ENCODE data around the gene TGFB1. TPM values are rescaled to one million over a fixed set of nuclear protein-coding genes. Genes with fewer than 3 reads are reported as not detected.
"Not testable (repeated sequence)": the region's sequence is repeated elsewhere in the genome, so short reads cannot be mapped to it uniquely, and the experiment has no call there.

TGFB1 gene
- total and polyA plus RNA-seq, 7 donors: 2.8 to 10.8 (median 9.5) TPM

DNA sequence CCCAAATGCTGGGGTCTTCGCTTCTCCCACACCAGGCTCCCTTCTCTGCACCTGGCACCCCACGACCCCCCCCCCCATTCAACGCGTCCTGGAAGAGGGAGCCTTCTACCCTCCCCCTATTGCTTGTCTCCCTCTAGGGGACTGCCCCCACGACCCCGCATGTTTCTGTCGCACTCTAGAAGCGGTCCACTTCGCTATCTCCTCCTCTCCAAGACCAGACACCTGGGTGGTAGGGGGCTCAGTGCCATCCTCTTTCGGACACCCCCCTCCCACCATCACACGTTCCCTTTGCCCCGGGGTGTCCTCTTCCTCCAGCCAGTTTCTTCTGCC, 1.5 kb downstream of the TGFB1 start:
- TF ChIP-seq, protein P1, sequence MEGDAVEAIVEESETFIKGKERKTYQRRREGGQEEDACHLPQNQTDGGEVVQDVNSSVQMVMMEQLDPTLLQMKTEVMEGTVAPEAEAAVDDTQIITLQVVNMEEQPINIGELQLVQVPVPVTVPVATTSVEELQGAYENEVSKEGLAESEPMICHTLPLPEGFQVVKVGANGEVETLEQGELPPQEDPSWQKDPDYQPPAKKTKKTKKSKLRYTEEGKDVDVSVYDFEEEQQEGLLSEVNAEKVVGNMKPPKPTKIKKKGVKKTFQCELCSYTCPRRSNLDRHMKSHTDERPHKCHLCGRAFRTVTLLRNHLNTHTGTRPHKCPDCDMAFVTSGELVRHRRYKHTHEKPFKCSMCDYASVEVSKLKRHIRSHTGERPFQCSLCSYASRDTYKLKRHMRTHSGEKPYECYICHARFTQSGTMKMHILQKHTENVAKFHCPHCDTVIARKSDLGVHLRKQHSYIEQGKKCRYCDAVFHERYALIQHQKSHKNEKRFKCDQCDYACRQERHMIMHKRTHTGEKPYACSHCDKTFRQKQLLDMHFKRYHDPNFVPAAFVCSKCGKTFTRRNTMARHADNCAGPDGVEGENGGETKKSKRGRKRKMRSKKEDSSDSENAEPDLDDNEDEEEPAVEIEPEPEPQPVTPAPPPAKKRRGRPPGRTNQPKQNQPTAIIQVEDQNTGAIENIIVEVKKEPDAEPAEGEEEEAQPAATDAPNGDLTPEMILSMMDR (IDR thresholded peaks at IDR 0.05): no peak
- 0 to 1% (median 1%) methylated on average over 12 of the region's 12 CpGs for WGBS, 3 donors
- Histone ChIP-seq H3K4me3 (peak overlapping the region; percentile 69), H3K36me3 (ENCODE audit: insufficient read depth in 1 of 2, low read depth in 1 of 2) (no peaks in the 10 kb centered on the region), H3K4me1 (peaks cover 3% of the 10 kb centered on the region), H3K9me3 (no peaks in the 10 kb centered on the region), H3K27ac (no peak overlapping the region), H3K27me3 (ENCODE audit: insufficient read depth in 3 of 3, low read length in 2 of 3) (peaks cover 0 to 38% (median 0%) of the 10 kb centered on the region in 3 donors)
- intact Hi-C loops (cut with DNase I): loop anchor here in 1 of 2 donors (5.0 kb wide), 1 partner anchor 35 kb away; no protein-coding TSS in a partner anchor
- ATAC-seq: no peak
- peak in 1 of 2 donors; percentile 15 for DNase-seq

DNA sequence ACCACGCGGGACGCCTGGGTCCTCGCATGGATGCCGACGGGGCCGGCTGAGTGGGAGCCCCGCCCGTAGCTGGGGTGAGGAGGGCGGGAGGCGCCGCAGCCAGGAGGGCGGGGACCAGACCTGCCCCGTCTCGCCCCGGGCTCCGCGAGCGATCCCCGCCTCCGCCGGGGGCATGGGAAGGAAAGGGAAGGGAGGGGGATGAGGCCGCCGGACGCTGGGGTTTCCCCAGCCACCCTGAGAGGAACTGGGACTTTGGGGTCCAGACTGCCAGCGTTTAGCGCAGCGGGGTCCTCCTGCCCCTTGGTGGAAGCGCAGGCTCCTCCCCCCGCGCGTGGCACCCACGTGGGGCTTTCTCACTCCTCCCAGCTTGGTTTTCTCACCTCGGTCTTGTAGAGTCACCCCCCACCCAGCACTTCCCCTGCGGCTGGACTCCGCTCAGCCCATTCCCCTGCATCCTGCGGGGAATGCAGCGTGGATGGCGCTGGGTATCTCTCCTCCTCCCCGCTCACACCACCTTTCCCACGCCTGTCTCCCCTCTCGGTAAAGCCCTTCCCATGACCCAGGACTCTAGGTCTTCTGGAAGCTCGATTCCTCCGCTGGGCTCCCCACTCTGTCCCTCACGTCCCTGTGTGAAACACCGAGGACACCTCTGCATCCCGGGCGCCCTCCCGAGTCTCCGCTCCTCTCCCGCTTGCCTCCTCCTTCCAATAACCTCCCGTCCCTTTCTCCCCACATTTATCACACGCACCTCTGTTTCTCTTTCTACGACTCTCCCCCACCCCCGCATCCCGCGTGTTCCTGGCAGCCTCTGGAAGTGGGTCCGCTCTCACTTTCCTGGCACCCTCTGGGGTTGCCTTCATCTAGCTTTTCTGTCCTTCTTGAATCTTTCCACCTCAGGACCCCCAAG, 2.1 kb downstream of the TGFB1 start:
- Histone ChIP-seq H3K27me3 (ENCODE audit: insufficient read depth in 3 of 3, low read length in 2 of 3) (peaks cover 0 to 38% (median 0%) of the 10 kb centered on the region in 3 donors), H3K27ac (no peak overlapping the region), H3K9me3 (no peaks in the 10 kb centered on the region), H3K4me3 (peak overlapping the region; percentile 69), H3K4me1 (peaks cover 3% of the 10 kb centered on the region), H3K36me3 (ENCODE audit: insufficient read depth in 1 of 2, low read depth in 1 of 2) (no peaks in the 10 kb centered on the region)
- ATAC-seq: peak; percentile 20 to 53 (median 34)
- peak; percentile 70 to 77 for DNase-seq
- intact Hi-C loops (cut with DNase I): loop anchor here in 1 of 2 donors (5.0 kb wide), 1 partner anchor 34 kb away; no protein-coding TSS in a partner anchor
- WGBS, 3 donors: 1% methylated on average over 42 to 58 of the region's 58 CpGs
- TF ChIP-seq, protein P1 (IDR thresholded peaks at IDR 0.05): no peak

DNA sequence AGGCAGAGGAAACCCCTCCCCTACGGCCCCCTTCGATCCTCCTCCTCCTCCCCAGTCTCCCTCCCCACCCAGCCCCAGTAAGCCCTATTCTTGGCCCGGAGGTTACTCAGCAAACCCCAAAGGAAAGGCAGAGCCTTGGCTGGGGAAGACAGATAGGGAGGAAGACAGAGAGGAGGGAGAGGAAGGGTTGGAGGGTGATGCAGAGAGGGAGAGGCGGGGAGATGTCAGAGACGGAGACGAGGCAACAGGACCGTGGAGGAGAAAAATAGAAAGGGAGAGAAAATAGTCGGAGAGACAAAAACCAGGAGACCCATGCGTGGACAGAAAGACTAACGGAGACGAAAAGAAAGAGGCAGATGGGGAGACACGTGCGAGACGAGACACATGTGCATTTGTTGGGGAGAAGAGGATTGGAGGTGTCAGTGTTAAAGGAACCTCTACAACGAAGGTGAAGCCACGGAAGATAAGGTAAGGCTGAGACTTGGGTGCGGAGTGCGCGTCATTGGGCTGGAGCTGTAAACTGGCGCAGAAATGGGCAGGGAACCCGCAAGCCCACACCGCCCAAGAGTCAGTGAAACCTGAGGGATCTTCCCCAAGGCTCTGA, 2.9 kb downstream of the TGFB1 start:
- intact Hi-C loops (cut with DNase I): loop anchor here in 1 of 2 donors (5.0 kb wide), 1 partner anchor 34 kb away; no protein-coding TSS in a partner anchor
- Histone ChIP-seq H3K4me1 (peaks cover 3% of the 10 kb centered on the region), H3K4me3 (peak overlapping the region; percentile 69), H3K27ac (no peak overlapping the region), H3K27me3 (ENCODE audit: insufficient read depth in 3 of 3, low read length in 2 of 3) (peaks cover 0 to 38% (median 0%) of the 10 kb centered on the region in 3 donors), H3K9me3 (no peaks in the 10 kb centered on the region), H3K36me3 (ENCODE audit: insufficient read depth in 1 of 2, low read depth in 1 of 2) (peaks cover 0 to 4% of the 10 kb centered on the region in 2 donors)
- TF ChIP-seq, protein P1 (IDR thresholded peaks at IDR 0.05): no peak
- 7 to 13% (median 9%) methylated on average over 22 of the region's 22 CpGs for WGBS, 3 donors
- ATAC-seq: no peak
- DNase-seq: no peak

DNA sequence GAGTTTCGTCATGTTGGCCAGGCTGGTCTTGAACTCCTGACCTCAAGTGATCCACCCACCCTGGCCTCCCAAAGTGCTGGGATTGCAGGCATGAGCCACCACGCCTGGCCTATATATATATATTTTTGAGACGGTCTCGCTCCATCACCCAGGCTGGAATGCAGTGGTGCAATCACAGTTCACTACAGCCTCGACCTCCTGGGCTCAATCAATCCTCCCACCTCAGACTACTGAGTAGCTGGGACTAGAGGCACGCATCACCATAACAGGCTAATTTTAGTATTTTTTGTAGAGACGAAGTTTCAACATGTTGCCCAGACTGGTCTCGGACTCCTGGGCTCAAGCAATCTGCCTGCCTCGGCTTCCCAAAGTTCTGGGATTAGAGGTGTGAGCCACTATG, 6.8 kb downstream of the TGFB1 start:
- H3K4me1 ChIP-seq; H3K36me3 ChIP-seq (ENCODE audit: insufficient read depth in 1 of 2, low read depth in 1 of 2); intact Hi-C loops (cut with DNase I); H3K4me3 ChIP-seq; H3K9me3 ChIP-seq; H3K27ac ChIP-seq; ATAC-seq; DNase-seq: not testable (repeated sequence)
- peaks cover 0 to 18% (median 0%) of the 10 kb centered on the region in 3 donors for H3K27me3 ChIP-seq (ENCODE audit: insufficient read depth in 3 of 3, low read length in 2 of 3)
- 87 to 93% (median 91%) methylated on average over 9 of the region's 9 CpGs for WGBS, 3 donors

DNA sequence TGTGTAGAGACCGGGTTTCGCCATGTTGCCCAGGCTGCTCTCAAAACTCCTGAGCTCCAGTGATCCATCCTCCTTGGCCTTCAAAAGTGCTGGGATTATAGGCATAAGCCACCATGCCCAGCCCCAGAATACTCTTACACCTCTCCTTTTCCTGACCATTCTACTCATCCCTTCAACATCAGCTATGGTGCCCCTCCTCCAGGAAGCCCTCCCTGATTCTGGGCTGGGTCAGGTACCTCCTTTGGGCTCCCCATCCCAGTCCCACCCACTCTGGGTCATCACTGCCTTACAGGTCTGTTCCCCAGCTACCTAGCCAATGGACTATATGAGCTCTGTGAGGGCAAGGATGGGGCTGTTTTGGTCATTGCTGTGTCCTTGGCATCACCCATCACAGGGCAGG, 9.6 kb downstream of the TGFB1 start:
- Histone ChIP-seq H3K4me3 (no peak overlapping the region), H3K27ac (no peak overlapping the region), H3K27me3 (ENCODE audit: insufficient read depth in 3 of 3, low read length in 2 of 3) (no peaks in the 10 kb centered on the region), H3K4me1 (no peaks in the 10 kb centered on the region), H3K9me3 (no peaks in the 10 kb centered on the region), H3K36me3 (ENCODE audit: insufficient read depth in 1 of 2, low read depth in 1 of 2) (peaks cover 0 to 6% of the 10 kb centered on the region in 2 donors)
- intact Hi-C loops (cut with DNase I): no loop called here
- no peak for DNase-seq
- 90 to 100% (median 99%) methylated on average over 2 of the region's 2 CpGs for WGBS, 3 donors
- no peak for ATAC-seq
- TF ChIP-seq, protein P1 (IDR thresholded peaks at IDR 0.05): no peak

All from psoas muscle (tissue), 8 donors.